Stomach (tissue), 9 donors: ENCODE results near the gene CRHR1. TPM values are rescaled to one million over a fixed set of nuclear protein-coding genes. Genes with fewer than 3 reads are reported as not detected.

Experiments used
- DNase-seq, 2 donors: peaks; one replicate each; pipeline versions ENCODE4 v3.0.0 to v3.0.0-alpha.2; 2013 to 2019
- H3K27ac ChIP-seq, 5 donors: fragments of 200-600 bp in 4 of 5; sonication (generic) in 4 of 5; one replicate each; pipeline ENCODE4 v1.5.1; 2013 to 2019; ENCODE audit warnings: mild to moderate bottlenecking in 1 of 5, moderate library complexity in 1 of 5
- H3K27me3 ChIP-seq, 3 donors: fragments of 200-600 bp; sonication (generic); one replicate each; pipeline ENCODE4 v1.5.1; 2017 to 2019; ENCODE audit warnings: mixed run types in 1 of 3
- H3K36me3 ChIP-seq, 4 donors: fragments of 200-600 bp; sonication (generic); 1 replicate in 3 of 4; 2 replicates in 1 of 4; pipeline ENCODE4 v1.5.1; 2016 to 2019
- H3K4me1 ChIP-seq, 4 donors: fragments of 200-600 bp; sonication (generic); one replicate each; pipeline ENCODE4 v1.5.1; 2016 to 2019
- H3K4me3 ChIP-seq, 4 donors: fragments of 200-600 bp; sonication (generic) in 3 of 4; one replicate each; pipeline ENCODE4 v1.5.1; 2016 to 2019; ENCODE audit warnings: mild to moderate bottlenecking in 1 of 4
- H3K9me3 ChIP-seq, 4 donors: fragments of 200-600 bp; sonication (generic); one replicate each; pipeline ENCODE4 v1.5.1; 2016 to 2019
- CTCF ChIP-seq, 7 experiments: fragments of 450-650 bp in 4 of 7; fragments of 200-600 bp in 3 of 7; sonication (generic) in 3 of 7; IDR thresholded peaks; one replicate each; pipeline ENCODE4 v1.5.1; 2016 to 2019; ENCODE audit warnings: antibody characterized with exemption in 7 of 7, control low read depth in 2 of 7, mild to moderate bottlenecking in 1 of 7
- EP300 ChIP-seq: sonication (generic); formaldehyde crosslinking; IDR thresholded peaks from one replicate; pipeline ENCODE4 v1.6.1; 2017; ENCODE audit warnings: antibody characterized with exemption
- POLR2A ChIP-seq, 4 donors: fragments of 450-650 bp; IDR thresholded peaks; one replicate each; pipeline ENCODE4 v1.6.1; 2016; ENCODE audit warnings: antibody characterized with exemption in 4 of 4, control low read depth in 2 of 4, mild to moderate bottlenecking in 1 of 4, moderate library complexity in 1 of 4
- POLR2AphosphoS5 ChIP-seq, 3 donors: sonication (generic); formaldehyde crosslinking; IDR thresholded peaks; one replicate each; pipeline ENCODE4 v1.6.1; 2016; ENCODE audit warnings: antibody characterized with exemption in 3 of 3
- WGBS, 5 donors: extraction: QIAGEN DNeasy Blood & Tissue Kit in 3 of 5; methylation state at CpG; one replicate each; pipeline versions ENCODE4 v1.1.5 to v1.1.7; 2013 to 2018; 5-methylcytosine and 5-hydroxymethylcytosine counted together
- intact Hi-C: fragments of 100-400 bp; cut with DNase I; formaldehyde crosslinking; loops from one replicate; pipeline ENCODE4 v1.15.1; 2023; ENCODE audit warnings: low total_unique reads
- polyA plus RNA-seq, 3 donors: library from polyadenylated mRNA; stranded (reverse); fragments of 200-250 nt; gene quantifications; one replicate each; pipeline ENCODE4 v1.2.3, GENCODE V29; 2013
- total RNA-seq, 5 donors: library from RNA; depleted of rRNA; stranded (reverse); fragments of >200 nt; gene quantifications; one replicate each; pipeline versions ENCODE4 v1.1.0 to v1.2.3, GENCODE V29; 2014 to 2016
- donor health status: healthy with polysubstance abuse.
- donor health status: Bipolar disorder and iron deficiency.
- donor health status: healthy.

Gene CRHR1
- total and polyA plus RNA-seq, 8 donors: not detected

GRCh38 chr17:45869676-45870341 is 85.7 kb downstream of the CRHR1 start:
- intact Hi-C loops: no loop called here
- H3K4me1 ChIP-seq: no peaks in the 10 kb centered on the region
- peaks cover 0 to 31% (median 6%) of the 10 kb centered on the region in 3 donors for H3K27me3 ChIP-seq
- peak in 1 of 2 donors; percentile 26 for DNase-seq
- H3K36me3 ChIP-seq: no peaks in the 10 kb centered on the region
- 65 to 69% (median 66%) methylated on average over 14 of the region's 14 CpGs for WGBS, 5 donors
- no peak overlapping the region for H3K4me3 ChIP-seq
- H3K9me3 ChIP-seq: no peaks in the 10 kb centered on the region
- no peak overlapping the region for H3K27ac ChIP-seq
- TF ChIP-seq EP300 (no peak), CTCF (IDR thresholded peaks at IDR 0.05) (no peak), POLR2AphosphoS5 (IDR thresholded peaks at IDR 0.05) (no peak), POLR2A (IDR thresholded peaks at IDR 0.05) (no peak)

GRCh38 chr17:45870342-45870974 is 86.3 kb downstream of the CRHR1 start:
- no peak for DNase-seq
- Histone ChIP-seq H3K4me1 (no peaks in the 10 kb centered on the region), H3K27ac (no peak overlapping the region), H3K27me3 (peaks cover 0 to 30% (median 0%) of the 10 kb centered on the region in 3 donors), H3K9me3 (no peaks in the 10 kb centered on the region), H3K36me3 (no peaks in the 10 kb centered on the region), H3K4me3 (no peak overlapping the region)
- TF ChIP-seq POLR2AphosphoS5 (IDR thresholded peaks at IDR 0.05): no peak
- TF ChIP-seq EP300: no peak
- no peak for TF ChIP-seq CTCF (IDR thresholded peaks at IDR 0.05)
- no peak for TF ChIP-seq POLR2A (IDR thresholded peaks at IDR 0.05)
- 26 to 42% (median 32%) methylated on average over 4 of the region's 4 CpGs for WGBS, 5 donors
- intact Hi-C loops: no loop called here

GRCh38 chr17:45871718-45872117 is 87.6 kb downstream of the CRHR1 start:
- Histone ChIP-seq H3K4me3 (no peak overlapping the region), H3K27ac (no peak overlapping the region), H3K27me3 (peaks cover 0 to 27% (median 0%) of the 10 kb centered on the region in 3 donors), H3K36me3 (no peaks in the 10 kb centered on the region), H3K4me1 (no peaks in the 10 kb centered on the region), H3K9me3 (no peaks in the 10 kb centered on the region)
- no peak for TF ChIP-seq CTCF (IDR thresholded peaks at IDR 0.05)
- TF ChIP-seq POLR2A (IDR thresholded peaks at IDR 0.05): no peak
- no peak for TF ChIP-seq EP300
- TF ChIP-seq POLR2AphosphoS5 (IDR thresholded peaks at IDR 0.05): no peak
- intact Hi-C loops: no loop called here
- no peak for DNase-seq
- 71 to 76% (median 74%) methylated on average over 5 of the region's 5 CpGs for WGBS, 5 donors

- 26 to 55% (median 39%) methylated on average over 6 of the region's 6 CpGs for WGBS, 5 donors
- H3K9me3 ChIP-seq: peaks cover 0 to 6% (median 2%) of the 10 kb centered on the region in 4 donors
- intact Hi-C loops: no loop called here
- TF ChIP-seq POLR2AphosphoS5 (IDR thresholded peaks at IDR 0.05) (no peak), CTCF (IDR thresholded peaks at IDR 0.05) (no peak), POLR2A (IDR thresholded peaks at IDR 0.05) (no peak)
- no peak overlapping the region for H3K27ac ChIP-seq
- H3K36me3 ChIP-seq: no peaks in the 10 kb centered on the region
- H3K27me3 ChIP-seq: peaks cover 0 to 32% (median 6%) of the 10 kb centered on the region in 3 donors
- peak in 1 of 2 donors; percentile 23 for DNase-seq
- no peak overlapping the region for H3K4me3 ChIP-seq
- H3K4me1 ChIP-seq: no peaks in the 10 kb centered on the region
Measured at GRCh38 chr17:45873728-45874127, 89.6 kb downstream of the CRHR1 start.
